GM21737 (cell line): ENCODE results near the gene MYH15.

ENCODE experiments used
- ATAC-seq: cut with Tn5 transposase; IDR thresholded peaks from one replicate; pipeline ENCODE4 v1.9.1; 2021; ENCODE audit warnings: mild to moderate bottlenecking, moderate library complexity; ENCODE audit not compliant: unreplicated experiment

MYH15 gene

DNA sequence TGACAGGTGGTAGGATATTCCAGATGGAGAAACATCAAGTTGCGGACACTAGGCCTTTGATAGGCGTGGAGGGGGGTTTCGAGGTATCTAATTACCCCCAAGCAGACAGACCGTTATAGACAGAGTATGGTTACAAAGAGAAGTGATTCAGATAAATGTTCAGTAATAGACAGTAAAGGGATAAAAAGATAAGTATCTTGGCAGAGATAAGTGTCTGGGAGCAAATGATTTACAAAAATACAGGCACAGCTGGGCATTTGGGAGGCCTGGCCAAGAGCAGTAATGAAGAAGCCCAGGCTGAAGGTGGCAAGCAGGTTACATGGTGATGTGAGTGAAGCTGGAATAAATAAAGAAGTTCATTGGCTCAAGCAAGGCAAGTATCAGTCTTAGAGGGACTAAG lies 659 bp upstream of the MYH15 start:
- no peak for ATAC-seq

GRCh38 chr3:108509871-108510270 lies 525 bp downstream of the MYH15 start:
- ATAC-seq, result no peak

- no peak for ATAC-seq
Measured at GRCh38 chr3:108509263-108509662, 1.1 kb downstream of the MYH15 start.

GRCh38 chr3:108507902-108508301 lies 2.5 kb downstream of the MYH15 start:
- no peak for ATAC-seq

DNA sequence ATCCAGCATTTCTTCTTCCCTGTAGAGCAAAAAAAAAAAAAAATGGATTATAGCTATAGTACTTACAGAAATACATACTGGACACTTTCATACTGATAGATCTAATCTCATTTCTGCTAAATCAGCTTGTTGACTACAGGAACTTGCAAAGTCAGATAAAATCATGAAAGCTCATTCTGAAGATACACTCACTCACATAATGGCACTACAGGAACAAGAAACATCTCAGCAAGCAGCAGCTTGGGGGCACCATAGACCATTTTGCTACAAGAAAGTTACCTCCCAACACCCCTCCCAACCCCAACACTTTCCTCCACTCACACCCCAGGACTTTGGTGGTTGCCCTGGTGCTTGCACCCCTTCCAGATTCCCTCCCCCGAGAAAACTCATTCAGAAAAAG lies 4.6 kb downstream of the MYH15 start:
- ATAC-seq, result no peak

DNA sequence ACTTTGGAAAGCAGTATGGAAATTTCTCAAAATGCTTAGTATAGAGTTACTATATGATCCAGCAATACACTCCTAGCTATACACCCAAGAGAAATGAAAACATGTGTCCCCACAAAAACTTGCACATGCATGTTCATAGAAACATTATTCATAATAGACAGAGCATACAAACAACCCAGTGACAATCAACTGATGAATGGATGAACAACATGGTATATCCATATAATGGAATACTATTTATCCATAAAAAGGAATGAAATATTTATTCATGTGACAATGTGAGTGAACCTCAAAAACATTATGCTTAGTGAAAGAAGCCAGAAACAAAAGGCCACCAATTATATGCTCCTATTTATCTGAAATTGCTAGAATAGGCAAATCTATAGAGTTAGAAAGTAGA lies 6.7 kb downstream of the MYH15 start:
- ATAC-seq, result no peak

DNA sequence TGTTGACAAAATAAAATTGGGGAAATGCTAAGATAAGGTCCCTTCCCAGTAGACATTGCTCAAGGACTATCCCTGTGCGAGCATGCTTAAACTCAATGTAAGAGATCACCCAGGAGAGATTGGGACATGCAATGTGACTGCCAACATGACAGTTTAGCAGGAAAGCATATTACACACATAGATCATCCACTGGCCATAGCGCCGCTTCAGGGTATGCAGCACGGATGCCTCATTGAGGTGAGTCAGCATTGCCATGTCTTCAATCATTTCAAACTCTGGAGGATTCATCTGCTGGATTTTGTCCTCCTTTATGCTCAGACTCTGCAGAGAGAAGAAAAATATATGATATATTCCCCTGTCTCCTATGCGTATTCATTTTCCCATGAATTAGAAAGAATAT lies 8.9 kb downstream of the MYH15 start:
- no peak for ATAC-seq

GRCh38 chr3:108500728-108501127 lies 9.7 kb downstream of the MYH15 start:
- ATAC-seq, result no peak

- ATAC-seq, result no peak
Measured at GRCh38 chr3:108497271-108497670, 13.1 kb downstream of the MYH15 start.

DNA sequence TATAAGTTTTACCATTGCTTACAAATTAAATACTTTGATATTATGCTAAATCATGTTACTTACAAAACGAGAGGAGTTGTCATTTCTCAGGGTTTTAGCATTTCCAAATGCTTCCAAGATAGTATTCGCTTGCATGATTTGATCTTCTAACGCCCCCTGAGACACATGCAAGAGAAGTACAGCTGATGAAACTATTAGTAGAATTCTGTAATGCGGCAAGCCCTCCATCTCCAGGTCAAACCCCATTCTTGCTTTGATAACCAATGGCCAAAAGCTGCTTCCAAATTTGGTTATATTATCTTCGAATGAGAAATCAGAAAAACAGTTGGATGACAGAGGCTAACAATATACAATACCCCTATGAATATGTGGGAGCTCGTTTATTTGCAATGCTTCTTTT lies 14.7 kb downstream of the MYH15 start:
- no peak for ATAC-seq

DNA sequence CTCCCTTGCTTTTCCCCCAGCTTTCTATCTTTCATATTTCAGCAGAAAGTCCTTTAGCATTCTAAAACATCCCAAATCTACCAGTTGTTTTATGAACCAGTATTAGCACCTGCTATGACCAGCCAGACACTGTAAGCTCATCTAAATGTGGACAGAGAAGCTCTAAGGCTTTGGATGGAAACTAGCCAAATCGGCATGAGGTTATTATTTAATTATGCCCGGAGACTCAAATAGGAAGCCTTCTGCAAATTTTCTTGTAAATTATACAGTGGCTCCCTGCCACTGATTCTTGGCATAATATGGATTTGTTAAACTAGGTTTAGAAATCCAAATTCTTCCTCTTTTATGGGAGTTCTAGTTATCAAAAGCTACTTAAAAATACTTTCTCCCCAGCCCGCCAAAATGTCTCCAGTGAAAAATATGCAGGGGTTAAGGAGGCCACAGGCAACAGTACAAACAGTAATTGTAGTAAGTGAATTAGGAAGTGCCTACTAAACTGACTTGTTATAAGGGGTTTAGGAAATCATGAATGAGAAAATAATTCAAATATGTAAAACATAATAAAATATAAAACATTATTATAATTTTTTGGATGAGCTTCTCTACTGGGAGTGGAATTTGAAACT lies 15.4 kb downstream of the MYH15 start:
- ATAC-seq, result no peak

DNA sequence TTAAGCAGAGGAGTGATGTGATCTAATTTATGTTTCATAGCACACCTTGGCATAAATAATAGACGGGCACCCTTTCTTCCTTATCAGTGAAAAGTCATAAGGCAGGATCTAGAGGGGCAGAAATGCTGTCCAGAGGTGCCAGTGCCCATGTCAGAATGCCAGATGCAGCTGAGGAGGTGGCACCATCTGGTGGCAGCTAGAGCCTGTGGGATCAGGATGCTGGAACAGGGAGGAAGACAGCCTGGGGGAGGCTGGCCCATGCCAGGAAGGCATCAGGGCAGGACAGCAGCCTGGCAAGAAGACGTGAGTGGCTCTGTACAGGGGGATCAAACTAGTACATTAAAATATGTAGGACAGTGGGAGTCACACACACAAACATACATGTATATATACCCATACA lies 16.5 kb downstream of the MYH15 start:
- no peak for ATAC-seq

GRCh38 chr3:108491456-108491855 lies 18.9 kb downstream of the MYH15 start:
- ATAC-seq, result no peak

DNA sequence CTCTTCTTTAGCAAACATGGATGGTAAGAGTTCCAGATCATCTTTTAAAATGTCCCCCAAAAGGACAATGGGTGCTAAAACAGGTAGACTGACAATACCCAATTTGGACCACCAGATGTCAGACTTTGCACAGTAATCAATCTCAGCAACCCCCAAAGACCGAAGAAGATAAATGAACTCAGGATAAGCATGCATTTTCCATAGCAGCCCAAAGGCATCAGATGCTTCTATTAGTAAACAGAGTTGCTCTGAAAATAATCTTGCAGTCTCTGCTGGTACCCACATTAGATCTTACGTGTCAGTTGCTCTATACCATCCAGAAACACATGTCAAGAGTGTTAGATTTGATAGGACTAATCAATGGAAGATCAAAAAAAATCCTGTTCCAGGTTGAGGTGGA lies 20.6 kb downstream of the MYH15 start:
- ATAC-seq, result no peak

- ATAC-seq, result no peak
Measured at GRCh38 chr3:108488631-108489030, 21.8 kb downstream of the MYH15 start.

GRCh38 chr3:108487439-108487838 lies 23.0 kb downstream of the MYH15 start:
- no peak for ATAC-seq

GRCh38 chr3:108486941-108487340 lies 23.5 kb downstream of the MYH15 start:
- ATAC-seq, result no peak

- no peak for ATAC-seq
Measured at GRCh38 chr3:108486338-108486737, 24.1 kb downstream of the MYH15 start.

GRCh38 chr3:108485146-108485545 lies 25.2 kb downstream of the MYH15 start:
- no peak for ATAC-seq

DNA sequence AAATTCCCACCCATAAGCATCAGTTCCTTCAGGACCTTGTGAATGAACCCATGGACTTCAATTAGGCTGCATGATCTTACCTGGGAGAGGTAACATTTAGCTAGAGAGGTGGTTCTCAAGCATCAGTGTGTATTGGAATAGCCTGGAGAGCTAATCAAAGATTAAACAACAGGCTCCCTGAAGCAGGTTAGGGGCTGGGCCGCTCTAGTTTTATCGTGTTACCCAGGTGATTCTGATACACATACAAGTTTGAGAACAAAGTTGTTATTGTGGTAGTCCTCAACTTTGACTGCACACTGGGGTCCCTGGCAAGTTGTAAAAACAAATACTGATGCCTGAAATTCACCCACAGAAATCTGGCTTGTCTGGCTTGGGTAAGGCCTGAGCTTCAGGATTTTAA lies 31.2 kb downstream of the MYH15 start:
- ATAC-seq, result no peak

DNA sequence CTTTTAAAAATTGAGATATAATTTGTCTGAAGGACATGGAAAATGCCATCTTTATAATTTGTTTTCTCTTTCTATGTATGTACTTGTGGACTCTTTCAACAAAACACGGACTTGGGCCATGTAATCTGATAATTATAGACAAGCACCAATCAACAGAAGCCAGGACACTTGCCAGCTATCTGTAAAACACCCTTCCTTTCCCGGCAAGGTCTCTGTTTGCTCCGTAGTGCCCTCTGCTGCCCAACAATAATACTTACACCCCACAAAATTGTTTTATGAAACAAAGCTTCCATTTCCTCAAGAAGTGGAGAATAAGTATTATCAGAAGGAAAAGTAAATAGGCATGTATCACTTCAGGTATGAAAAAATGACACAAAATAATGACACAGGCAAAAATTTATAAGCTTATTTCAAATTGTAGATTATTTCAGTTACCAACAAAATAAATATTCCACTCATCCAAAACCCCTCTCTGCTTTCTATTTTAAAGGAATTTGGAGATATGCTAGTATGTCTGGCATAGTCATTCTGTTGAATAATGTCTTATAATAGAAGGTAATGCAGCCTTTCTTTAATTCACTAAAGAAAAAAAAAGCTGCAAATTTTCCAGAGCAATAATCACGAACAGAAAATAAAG lies 32.8 kb downstream of the MYH15 start:
- ATAC-seq, result no peak

DNA sequence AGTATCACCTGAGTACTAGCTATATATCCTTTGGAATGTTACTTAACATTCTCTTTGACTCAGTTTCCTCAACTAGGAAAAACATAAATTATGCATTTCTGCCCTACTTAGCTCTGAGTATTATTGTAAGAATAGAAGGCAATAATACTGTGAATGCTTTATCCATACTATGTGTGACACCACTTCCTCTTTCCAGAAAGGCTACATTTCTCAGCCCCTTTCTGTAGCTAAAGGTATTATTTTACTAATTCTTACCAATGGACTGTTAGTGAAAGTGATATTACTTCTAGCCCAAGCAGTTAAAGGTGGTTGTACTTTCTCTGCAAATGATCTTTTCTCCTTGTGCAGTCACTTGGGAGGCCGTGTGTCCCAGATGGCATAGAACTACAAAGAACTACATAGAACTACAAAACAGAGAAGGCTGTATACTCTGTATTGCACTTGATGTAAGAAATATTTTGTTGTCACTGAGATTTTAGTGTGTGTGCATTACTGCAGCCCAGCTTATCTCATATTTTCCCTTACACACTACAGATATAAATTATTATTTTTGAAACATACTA lies 35.1 kb downstream of the MYH15 start:
- ATAC-seq, result no peak

DNA sequence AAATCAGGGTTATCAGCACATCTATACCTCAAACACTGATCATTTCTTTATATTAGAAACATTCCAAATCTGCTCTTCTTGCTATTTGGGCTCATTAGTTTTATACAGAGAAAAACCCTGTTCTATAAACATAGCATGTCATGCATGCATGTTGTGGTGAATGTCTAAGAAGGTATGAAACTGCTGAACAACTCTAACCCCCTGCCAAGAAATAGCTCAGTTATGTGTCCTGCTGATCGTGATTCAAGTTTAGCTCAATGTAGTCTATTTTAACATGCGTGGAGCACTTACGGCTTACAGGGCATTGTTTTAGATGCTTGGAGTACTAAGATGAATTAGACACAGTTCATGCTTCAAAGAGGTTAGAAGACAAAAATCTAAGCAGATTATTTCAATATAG lies 35.8 kb downstream of the MYH15 start:
- ATAC-seq, result no peak
